ENCODE data around the gene NDEL1.

DNA sequence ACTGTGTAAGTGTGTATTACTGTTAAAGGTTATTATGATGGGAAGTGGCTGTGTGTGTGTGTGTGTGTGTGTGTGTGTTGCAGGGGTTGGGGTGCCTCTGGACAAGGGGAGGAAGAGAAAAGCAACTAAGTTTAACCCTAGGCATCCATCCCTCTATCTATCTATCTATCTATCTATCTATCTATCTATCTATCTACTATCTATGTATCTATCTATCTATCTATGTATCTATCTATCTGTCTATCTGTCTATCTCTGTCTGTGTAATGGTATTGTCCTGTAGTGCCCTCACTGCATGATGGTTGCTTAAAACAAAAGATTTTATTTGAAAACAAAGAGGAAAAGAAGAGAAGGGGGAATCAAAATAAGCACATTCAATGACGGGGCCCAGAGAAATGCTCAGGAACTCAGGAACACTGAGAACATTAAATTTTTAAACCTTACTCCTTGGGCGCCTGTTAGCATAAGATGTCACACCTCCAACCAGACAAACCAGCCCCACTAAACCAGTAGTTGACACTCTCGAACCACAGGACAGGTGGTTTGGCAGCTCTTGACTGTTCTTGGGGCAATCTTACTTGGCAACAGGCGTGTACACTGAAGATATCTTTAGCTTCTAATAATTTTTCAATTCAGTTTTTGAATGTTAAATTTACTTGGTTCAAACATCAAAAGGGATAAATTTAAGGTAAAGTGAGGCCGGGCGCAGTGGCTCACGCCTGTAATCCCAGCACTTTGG lies 47.6 kb upstream of the NDEL1 start:
- TF ChIP-seq, protein P1, sequence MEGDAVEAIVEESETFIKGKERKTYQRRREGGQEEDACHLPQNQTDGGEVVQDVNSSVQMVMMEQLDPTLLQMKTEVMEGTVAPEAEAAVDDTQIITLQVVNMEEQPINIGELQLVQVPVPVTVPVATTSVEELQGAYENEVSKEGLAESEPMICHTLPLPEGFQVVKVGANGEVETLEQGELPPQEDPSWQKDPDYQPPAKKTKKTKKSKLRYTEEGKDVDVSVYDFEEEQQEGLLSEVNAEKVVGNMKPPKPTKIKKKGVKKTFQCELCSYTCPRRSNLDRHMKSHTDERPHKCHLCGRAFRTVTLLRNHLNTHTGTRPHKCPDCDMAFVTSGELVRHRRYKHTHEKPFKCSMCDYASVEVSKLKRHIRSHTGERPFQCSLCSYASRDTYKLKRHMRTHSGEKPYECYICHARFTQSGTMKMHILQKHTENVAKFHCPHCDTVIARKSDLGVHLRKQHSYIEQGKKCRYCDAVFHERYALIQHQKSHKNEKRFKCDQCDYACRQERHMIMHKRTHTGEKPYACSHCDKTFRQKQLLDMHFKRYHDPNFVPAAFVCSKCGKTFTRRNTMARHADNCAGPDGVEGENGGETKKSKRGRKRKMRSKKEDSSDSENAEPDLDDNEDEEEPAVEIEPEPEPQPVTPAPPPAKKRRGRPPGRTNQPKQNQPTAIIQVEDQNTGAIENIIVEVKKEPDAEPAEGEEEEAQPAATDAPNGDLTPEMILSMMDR (IDR thresholded peaks at IDR 0.05 in 4 of 5, conservative IDR thresholded peaks at IDR 0.05 in 1 of 5) = no peak
- no peak for TF ChIP-seq POLR2A (IDR thresholded peaks at IDR 0.05)
